Epithelial cell of proximal tubule (primary cell): ENCODE measurements around the gene RAD51B. TPM values are rescaled to one million over a fixed set of nuclear protein-coding genes. Genes with fewer than 3 reads are reported as not detected.

Source experiments
- DNase-seq: peaks from one replicate; pipeline ENCODE4 v3.0.0-alpha.2; 2011; ENCODE audit warnings: low read depth
- H3K4me3 ChIP-seq: 2 replicates; pipeline ENCODE4 v1.5.1; 2011; ENCODE audit warnings: low read depth, mild to moderate bottlenecking, low read length
- CTCF ChIP-seq: conservative IDR thresholded peaks from 2 replicates; pipeline ENCODE4 v1.5.1; 2012; ENCODE audit warnings: low read depth, mild to moderate bottlenecking, low read length
- total RNA-seq: library from RNA; depleted of rRNA; stranded (reverse); fragments of >200 nt; gene quantifications from 2 replicates; pipeline ENCODE4 v1.2.3, GENCODE V29; 2015

Gene RAD51B
- total RNA-seq, 1 donor from 2014 or later: 6.3 TPM

GRCh38 chr14:68701001-68701741 lies 881.6 kb downstream of the RAD51B start:
- H3K4me3 ChIP-seq: no peak overlapping the region
- TF ChIP-seq CTCF: no peak
- DNase-seq: no peak

- no peak for DNase-seq
- TF ChIP-seq CTCF: no peak
- H3K4me3 ChIP-seq: no peak overlapping the region
These were observed 882.6 kb downstream of the RAD51B start for GRCh38 chr14:68702135-68702534.

GRCh38 chr14:68702578-68702977 lies 883.0 kb downstream of the RAD51B start:
- no peak for TF ChIP-seq CTCF
- DNase-seq: no peak
- H3K4me3 ChIP-seq: no peak overlapping the region

- DNase-seq: no peak
- no peak for TF ChIP-seq CTCF
- H3K4me3 ChIP-seq: no peak overlapping the region
These were observed 883.5 kb downstream of the RAD51B start for GRCh38 chr14:68703093-68703492.

GRCh38 chr14:68704736-68705720 lies 885.4 kb downstream of the RAD51B start:
- TF ChIP-seq CTCF: no peak
- no peak for DNase-seq
- H3K4me3 ChIP-seq: no peak overlapping the region

- TF ChIP-seq CTCF: no peak
- no peak for DNase-seq
- no peak overlapping the region for H3K4me3 ChIP-seq
These were observed 886.2 kb downstream of the RAD51B start for GRCh38 chr14:68705741-68706283.
